ENCODE measurements around the gene ZNF77.
"Not testable (repeated sequence)": the region's sequence is repeated elsewhere in the genome, so short reads cannot be mapped to it uniquely, and the experiment has no call there.

ZNF77 gene

GRCh38 chr19:2917275-2918184 lies 27.2 kb downstream of the ZNF77 start:
- no peak for DNase-seq (ENCODE audit: low read depth in 2 of 2)

DNA sequence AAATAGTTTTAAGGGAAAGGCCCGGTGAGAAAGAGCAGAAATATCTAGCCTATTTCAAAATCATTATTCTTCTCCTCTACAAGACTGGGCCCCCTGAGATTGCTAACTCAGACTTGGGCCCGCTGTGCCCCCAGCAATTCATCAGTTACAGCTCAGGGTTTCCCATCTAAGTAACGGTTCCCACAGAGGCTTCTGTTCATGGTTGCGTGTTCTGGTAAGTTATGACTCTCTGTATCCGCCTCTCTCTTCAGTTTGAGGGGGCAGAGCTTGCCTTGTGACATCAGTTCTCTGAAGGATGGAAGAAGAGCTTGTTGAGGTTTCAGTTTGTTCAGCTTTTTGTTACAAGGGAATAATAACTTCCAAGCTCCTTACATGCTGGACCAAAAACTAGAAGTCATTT lies 32.5 kb downstream of the ZNF77 start:
- DNase-seq (ENCODE audit: low read depth in 2 of 2) = no peak

DNA sequence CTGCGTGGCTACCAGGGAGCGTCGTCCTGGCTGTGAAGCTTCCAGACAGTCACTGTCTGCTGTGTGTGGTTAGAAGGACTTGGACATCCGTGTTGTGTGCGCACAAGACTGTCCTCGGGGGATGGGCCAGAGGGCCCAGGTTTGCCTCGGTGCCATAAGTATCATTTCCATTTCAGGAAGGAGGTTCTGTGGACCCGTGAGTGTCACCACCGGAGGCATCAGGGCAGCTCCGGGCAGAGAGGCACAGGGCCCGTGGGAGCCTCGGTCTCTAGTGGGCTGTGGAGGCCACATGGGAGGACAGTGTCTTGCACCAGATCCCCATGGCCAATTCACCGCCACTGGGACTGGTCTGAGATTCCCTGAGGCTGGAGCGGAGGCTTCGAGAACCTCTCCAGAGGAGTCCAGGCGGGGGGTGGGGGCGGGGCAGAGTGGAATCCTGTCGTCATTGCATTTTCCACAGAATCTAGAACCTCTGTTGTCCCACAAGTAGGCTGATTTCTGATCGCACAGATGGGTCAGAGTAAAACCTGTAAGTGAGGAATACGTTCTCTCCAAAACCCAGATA lies 38.1 kb downstream of the ZNF77 start:
- no peak for DNase-seq (ENCODE audit: low read depth in 2 of 2)

DNA sequence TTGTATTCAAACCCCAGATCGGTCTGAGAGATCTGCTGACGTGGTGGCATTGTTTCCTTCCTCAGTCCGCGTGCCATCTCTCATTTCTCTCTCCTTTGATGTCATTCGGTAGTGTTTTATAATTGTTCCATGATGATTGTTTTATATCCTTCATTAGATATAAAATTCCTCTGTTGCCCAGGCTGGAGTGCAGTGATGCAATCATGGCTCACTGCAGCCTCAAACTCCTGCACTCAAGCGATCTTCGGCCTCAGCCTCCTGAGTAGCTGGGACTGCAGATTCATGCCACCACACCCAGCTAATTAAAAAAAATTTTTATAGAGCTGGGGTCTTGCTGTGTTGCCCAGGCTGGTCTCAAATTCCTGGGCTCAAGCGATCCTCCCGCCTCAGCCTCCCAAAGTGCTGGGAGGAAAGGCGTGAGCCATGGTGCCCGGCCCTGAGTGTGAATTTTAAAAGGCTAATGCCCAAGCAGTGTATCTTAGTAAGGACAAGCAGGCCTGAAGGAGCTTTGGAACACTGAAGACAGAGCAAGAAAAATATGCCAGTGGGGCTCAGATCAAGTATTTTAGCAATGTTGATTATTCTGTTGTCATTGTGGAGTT lies 38.8 kb downstream of the ZNF77 start:
- DNase-seq (ENCODE audit: low read depth in 2 of 2) = no peak

DNA sequence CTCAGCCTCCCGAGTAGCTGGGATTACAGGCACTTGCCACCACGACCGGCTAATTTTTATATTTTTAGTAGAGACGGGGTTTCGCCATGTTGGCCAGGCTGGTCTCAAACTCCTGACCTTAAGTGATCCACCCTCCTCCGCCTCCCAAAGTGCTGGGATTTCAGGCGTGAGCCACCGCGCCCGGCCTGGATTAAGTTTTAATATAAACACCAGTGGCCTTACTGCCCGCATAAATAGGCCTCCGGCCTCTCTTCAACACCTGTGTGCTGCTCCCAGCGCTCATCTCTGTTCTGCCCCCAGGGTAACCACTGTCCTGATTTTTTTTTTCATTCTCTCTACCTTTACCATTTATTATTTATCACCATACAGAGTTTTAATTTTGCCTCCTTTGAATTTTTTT lies 41.4 kb downstream of the ZNF77 start:
- not testable (repeated sequence) for DNase-seq (ENCODE audit: low read depth in 2 of 2)

- no peak for DNase-seq (ENCODE audit: low read depth in 2 of 2)
Measured at GRCh38 chr19:2902590-2903218, 42.1 kb downstream of the ZNF77 start.

DNA sequence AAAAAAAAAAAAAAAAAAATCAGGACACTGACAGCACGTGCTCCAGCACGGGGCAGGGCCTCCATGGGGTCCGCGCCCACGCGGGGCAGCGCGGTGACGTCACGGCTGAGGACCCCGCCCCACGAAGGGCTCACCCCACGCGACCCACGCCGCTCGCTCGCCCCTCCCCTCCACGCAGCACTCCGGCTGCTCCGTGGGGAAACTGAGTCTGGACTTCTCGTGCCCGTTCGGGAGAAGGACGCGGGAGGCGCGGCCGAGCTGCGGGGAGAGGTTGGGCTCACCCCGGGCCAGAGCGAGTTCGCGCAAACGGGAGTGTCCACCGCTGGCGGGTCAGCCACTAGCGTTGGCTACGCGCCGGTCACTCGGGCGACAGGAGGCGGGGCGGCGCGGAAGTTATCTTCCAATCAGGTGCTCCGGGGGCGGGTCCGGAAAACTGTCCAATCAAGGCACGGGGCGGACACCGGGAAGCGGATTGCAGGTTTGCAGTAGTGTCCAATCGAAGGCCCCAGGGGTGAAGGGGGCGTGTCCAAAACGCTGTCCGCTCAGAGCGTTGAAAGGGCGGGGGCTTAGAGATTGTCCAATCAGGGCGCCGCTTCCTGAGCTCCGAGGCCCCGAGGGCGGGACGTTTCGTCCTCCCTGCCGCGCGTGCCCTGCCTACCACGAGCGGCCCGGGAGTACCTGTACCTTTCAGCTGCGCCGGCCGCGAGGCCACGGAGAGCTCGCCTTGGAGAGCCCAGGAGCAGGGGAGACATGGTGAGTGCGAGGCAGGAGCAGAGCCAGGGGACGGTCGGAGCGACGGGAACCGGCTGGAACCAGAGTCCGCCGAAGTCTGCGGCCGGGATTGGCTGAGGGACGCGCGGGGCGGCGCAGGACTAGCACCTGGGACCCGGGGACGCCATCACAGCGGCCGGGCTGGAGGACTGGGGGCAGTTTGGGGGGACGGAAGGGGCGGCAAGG lies 44.2 kb downstream of the ZNF77 start, which contains the start of gene ZNF57:
Gene ZNF57, plus strand, starts transcription at position 633 of the 957 bp plus-strand sequence. Its CDS starts 118 bp downstream, at position 751.
- peak; percentile 98 to 99 for DNase-seq (ENCODE audit: low read depth in 2 of 2)

GRCh38 chr19:2896694-2897093 lies 48.1 kb downstream of the ZNF77 start:
- DNase-seq (ENCODE audit: low read depth in 2 of 2) = no peak

DNA sequence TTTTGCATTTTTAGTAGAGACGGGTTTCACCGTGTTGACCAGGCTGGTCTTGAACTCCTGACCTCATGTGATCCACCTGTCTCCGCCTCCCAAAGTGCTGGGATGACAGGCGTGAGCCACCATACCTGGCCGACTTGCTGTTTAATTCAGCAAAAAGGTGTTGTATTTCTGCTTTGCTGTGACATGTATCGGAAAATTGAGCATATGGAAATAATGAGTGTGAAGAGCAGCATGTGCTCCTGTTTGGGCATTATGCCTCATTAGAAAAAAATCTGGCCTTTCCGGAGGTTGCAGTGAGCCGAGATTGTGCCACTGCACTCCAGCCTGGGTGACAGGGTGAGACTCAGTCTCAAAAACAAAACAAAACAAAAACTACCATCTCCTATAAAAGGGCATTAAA lies 54.2 kb downstream of the ZNF77 start:
- not testable (repeated sequence) for DNase-seq (ENCODE audit: low read depth in 2 of 2)

GRCh38 chr19:2888731-2889224 lies 56.0 kb downstream of the ZNF77 start:
- peak in 1 of 2 donors; percentile 40 for DNase-seq (ENCODE audit: low read depth in 2 of 2)

DNA sequence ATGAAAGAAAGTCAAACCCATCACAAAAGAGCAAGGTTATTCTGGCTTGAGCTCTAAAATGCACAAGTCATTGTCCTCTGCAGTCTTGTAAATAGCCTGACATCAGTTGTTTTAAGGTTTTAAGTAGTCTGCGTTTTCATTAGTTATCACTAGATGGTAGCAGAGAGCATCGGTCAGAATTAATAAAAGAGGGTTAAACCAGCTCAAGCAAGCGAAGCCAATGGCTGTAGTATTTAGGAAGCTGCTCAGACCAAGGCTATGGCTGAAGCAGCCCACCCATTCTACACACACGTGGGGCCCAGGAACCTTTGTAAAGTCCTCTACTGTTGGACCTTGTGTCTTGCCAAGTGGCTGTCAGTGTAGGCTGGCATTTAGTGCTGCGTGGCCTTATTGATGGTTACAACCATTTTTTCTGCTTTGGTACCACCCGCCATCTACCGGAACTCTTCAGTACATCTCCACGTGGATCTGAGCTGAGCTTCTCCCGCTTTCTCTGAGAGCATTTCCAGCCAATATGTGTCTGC lies 57.3 kb downstream of the ZNF77 start:
- no peak for DNase-seq (ENCODE audit: low read depth in 2 of 2)

- DNase-seq (ENCODE audit: low read depth in 2 of 2) = no peak
Measured at GRCh38 chr19:2885736-2886135, 59.0 kb downstream of the ZNF77 start.

GRCh38 chr19:2883686-2884439 lies 60.9 kb downstream of the ZNF77 start:
- no peak for DNase-seq (ENCODE audit: low read depth in 2 of 2)
